Kidney (tissue), 14 donors: ENCODE results near the gene SMAP1. TPM values are rescaled to one million over a fixed set of nuclear protein-coding genes. Genes with fewer than 3 reads are reported as not detected.
"Not testable (repeated sequence)": the region's sequence is repeated elsewhere in the genome, so short reads cannot be mapped to it uniquely, and the experiment has no call there.

Experiments used
- DNase-seq, 5 donors: peaks; one replicate each; pipeline ENCODE4 v3.0.0-alpha.2; 2013 to 2020
- FAIRE-seq: peaks from 2 replicates; lab custom pipeline; 2012; peaks lifted over from hg19 to GRCh38; lab: Jason Lieb, UNC
- H3K27ac ChIP-seq, 2 donors: one replicate each; pipeline ENCODE4 v1.7.0; 2013; ENCODE audit warnings: low read depth in 2 of 2, low read length in 2 of 2, inconsistent platforms in 1 of 2
- H3K27me3 ChIP-seq: one replicate; pipeline ENCODE4 v1.7.1; 2013; ENCODE audit warnings: low read length, inconsistent platforms; ENCODE audit not compliant: control insufficient read depth, insufficient read depth
- H3K36me3 ChIP-seq, 3 donors: one replicate each; pipeline versions ENCODE4 v1.7.0 to v1.7.1; 2013; ENCODE audit warnings: low read length in 3 of 3, control low read depth in 1 of 3, inconsistent platforms in 1 of 3; ENCODE audit not compliant: insufficient read depth in 3 of 3, control insufficient read depth in 2 of 3
- H3K4me1 ChIP-seq, 3 donors: one replicate each; pipeline versions ENCODE4 v1.7.0 to v1.7.1; 2013; ENCODE audit warnings: low read length in 3 of 3, inconsistent platforms in 1 of 3, low read depth in 1 of 3; ENCODE audit not compliant: control insufficient read depth in 2 of 3, insufficient read depth in 2 of 3
- H3K4me3 ChIP-seq, 3 donors: one replicate each; pipeline versions ENCODE4 v1.7.0 to v1.8.1; 2013; ENCODE audit warnings: low read length in 3 of 3, control low read depth in 1 of 3, inconsistent platforms in 1 of 3
- H3K9ac ChIP-seq, 3 donors: one replicate each; pipeline versions ENCODE4 v1.7.0 to v1.7.1; 2013; ENCODE audit warnings: low read length in 3 of 3, control low read depth in 1 of 3, inconsistent platforms in 1 of 3
- H3K9me3 ChIP-seq, 3 donors: one replicate each; pipeline versions ENCODE4 v1.7.0 to v1.7.1; 2013; ENCODE audit warnings: low read length in 3 of 3, control low read depth in 1 of 3, inconsistent platforms in 1 of 3; ENCODE audit not compliant: control insufficient read depth in 2 of 3, insufficient read depth in 1 of 3
- intact Hi-C: fragments of 100-400 bp; cut with DNase I; formaldehyde crosslinking; loops from one replicate; pipeline ENCODE4 v1.11.1; 2022
- polyA plus RNA-seq: library from polyadenylated mRNA; stranded (reverse); fragments of 350-450 nt; fragmentation: Illumina TruSeq; extraction: RNeasy Lipid Tissue Mini Kit (QIAGEN cat#74804); gene quantifications from one replicate; pipeline ENCODE4 v1.2.3, GENCODE V29; 2014; ENCODE audit warnings: low read depth, low replicate concordance; ENCODE audit not compliant: insufficient read depth
- total RNA-seq: library from RNA; stranded (reverse); fragmentation: NEBNext Ultra II Directional; extraction: Animal tissue kit (Norgen Biotek cat#: 25700); gene quantifications from one replicate; pipeline ENCODE4 v1.2.1, GENCODE V29; 2021
- TF ChIP-seq, protein P1 (sequence below): IDR thresholded peaks from 3 replicates; pipeline ENCODE4 v1.5.1; 2012; ENCODE audit warnings: mild to moderate bottlenecking, moderate library complexity, borderline replicate concordance; ENCODE audit not compliant: insufficient read depth; ENCODE audit errors: extremely low read depth
- donor health status: control.
- donor health status: control.
- donor health status: control.
- donor health status: control.
- donor health status: control.
- donor health status: DM: yes; HTN: yes; CAD: no.
- donor health status: Normal renal cell carcinoma (clear cell type).

Gene SMAP1
- total and polyA plus RNA-seq, 2 donors from 2014 or later = 17.7 to 19.4 TPM

DNA sequence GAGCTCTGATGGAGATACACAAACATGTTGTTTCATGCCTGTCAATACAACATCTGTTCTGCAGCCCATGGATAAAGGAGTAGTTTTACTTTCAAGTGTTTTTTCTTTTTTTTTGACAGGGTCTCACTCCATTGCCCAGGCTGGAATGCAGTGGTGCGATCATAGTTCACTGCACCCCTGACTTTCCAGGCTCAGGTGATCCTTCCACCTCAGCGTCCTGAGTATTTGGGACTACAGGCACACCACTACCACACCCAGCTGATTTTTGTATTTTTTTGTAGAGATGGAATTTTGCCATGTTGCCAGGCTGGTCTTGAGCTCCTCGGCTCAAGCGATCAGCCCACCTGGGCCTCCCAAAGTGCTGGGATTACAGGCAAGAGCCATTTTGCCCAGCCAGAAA, 97.0 kb downstream of the SMAP1 start:
- no peak overlapping the region for H3K27ac ChIP-seq
- peak in 3 of 5 donors; percentile 6 to 46 (median 19) for DNase-seq
- TF ChIP-seq, protein P1, sequence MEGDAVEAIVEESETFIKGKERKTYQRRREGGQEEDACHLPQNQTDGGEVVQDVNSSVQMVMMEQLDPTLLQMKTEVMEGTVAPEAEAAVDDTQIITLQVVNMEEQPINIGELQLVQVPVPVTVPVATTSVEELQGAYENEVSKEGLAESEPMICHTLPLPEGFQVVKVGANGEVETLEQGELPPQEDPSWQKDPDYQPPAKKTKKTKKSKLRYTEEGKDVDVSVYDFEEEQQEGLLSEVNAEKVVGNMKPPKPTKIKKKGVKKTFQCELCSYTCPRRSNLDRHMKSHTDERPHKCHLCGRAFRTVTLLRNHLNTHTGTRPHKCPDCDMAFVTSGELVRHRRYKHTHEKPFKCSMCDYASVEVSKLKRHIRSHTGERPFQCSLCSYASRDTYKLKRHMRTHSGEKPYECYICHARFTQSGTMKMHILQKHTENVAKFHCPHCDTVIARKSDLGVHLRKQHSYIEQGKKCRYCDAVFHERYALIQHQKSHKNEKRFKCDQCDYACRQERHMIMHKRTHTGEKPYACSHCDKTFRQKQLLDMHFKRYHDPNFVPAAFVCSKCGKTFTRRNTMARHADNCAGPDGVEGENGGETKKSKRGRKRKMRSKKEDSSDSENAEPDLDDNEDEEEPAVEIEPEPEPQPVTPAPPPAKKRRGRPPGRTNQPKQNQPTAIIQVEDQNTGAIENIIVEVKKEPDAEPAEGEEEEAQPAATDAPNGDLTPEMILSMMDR = no peak
- intact Hi-C loops = no loop called here
- H3K4me3 ChIP-seq = no peak overlapping the region
- H3K9me3 ChIP-seq = no peaks in the 10 kb centered on the region
- H3K9ac ChIP-seq = no peak overlapping the region
- peaks cover 0 to 10% (median 0%) of the 10 kb centered on the region in 3 donors for H3K4me1 ChIP-seq
- H3K27me3 ChIP-seq = no peaks in the 10 kb centered on the region
- no peak for FAIRE-seq
- H3K36me3 ChIP-seq = no peaks in the 10 kb centered on the region

DNA sequence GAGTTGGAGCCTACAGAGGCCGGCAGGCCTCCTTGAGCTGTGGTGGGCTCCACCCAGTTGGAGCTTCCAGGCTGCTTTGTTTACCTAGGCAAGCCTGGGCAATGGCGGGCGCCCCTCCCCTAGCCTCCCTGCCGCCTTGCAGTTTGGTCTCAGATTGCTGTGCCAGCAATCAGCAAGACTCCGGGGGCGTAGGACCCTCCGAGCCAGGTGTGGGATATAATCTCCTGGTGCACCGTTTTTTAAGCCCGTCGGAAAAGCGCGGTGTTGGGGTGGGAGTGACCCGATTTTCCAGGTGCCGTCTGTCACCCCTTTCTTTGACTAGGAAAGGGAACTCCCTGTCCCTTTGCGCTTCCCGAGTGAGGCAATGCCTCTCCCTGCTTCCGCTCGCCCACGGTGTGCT, 103.7 kb downstream of the SMAP1 start:
- H3K27ac ChIP-seq, H3K27me3 ChIP-seq, H3K9me3 ChIP-seq, FAIRE-seq, H3K4me1 ChIP-seq, H3K36me3 ChIP-seq, H3K4me3 ChIP-seq, intact Hi-C loops, H3K9ac ChIP-seq: not testable (repeated sequence)
- peak in 1 of 5 donors; percentile 59 for DNase-seq

GRCh38 chr6:70779934-70780333, 112.3 kb downstream of the SMAP1 start:
- no peak overlapping the region for H3K4me3 ChIP-seq
- no peak overlapping the region for H3K27ac ChIP-seq
- TF ChIP-seq, protein P1 = no peak
- FAIRE-seq (no peak), DNase-seq (no peak)
- no peaks in the 10 kb centered on the region for H3K4me1 ChIP-seq
- intact Hi-C loops = no loop called here
- no peaks in the 10 kb centered on the region for H3K36me3 ChIP-seq
- no peaks in the 10 kb centered on the region for H3K27me3 ChIP-seq
- H3K9ac ChIP-seq = no peak overlapping the region
- no peaks in the 10 kb centered on the region for H3K9me3 ChIP-seq

DNA sequence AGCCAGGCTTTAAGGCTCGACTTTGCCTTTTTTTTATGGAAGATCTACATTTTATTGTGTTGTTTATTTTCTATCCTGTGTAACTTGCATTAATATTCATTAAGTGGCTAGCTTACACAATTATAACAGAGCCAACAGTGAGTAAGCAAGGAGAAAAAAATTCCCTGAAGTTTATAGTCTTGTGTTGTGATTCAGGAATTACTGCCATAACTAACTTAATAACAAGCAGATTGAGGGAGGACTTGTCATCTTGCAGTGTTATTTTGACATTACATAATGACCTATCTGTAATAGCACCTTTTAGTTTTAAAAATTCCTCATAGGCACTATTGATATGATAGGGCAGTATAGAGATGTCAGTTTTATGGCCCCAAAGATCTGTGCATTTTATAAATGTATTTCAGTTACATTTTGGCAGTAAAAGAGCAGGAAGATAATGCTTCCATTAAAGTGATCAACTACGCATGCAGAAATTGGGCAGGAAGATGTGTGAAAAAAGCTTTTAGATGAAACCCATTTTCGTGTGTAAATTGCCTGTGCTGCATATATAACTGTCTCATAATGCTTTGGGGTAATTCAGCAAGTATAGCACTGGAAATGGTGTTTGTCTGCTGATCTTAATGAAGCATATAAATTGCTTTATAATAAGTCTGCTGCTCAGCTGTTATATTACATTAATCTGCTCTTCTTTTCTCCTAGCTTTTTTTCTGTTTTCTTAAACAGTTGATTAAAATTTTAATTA, 123.0 kb downstream of the SMAP1 start:
- intact Hi-C loops = no loop called here
- Histone ChIP-seq H3K9me3 (no peaks in the 10 kb centered on the region), H3K27me3 (no peaks in the 10 kb centered on the region), H3K9ac (no peak overlapping the region), H3K27ac (no peak overlapping the region), H3K4me3 (no peak overlapping the region), H3K4me1 (no peaks in the 10 kb centered on the region), H3K36me3 (no peaks in the 10 kb centered on the region)
- TF ChIP-seq, protein P1 = no peak
- DNase-seq (no peak), FAIRE-seq (no peak)
